A172 (cell line): ENCODE data around the gene CER1. TPM values are rescaled to one million over a fixed set of nuclear protein-coding genes. Genes with fewer than 3 reads are reported as not detected.
"Not testable (repeated sequence)": the region's sequence is repeated elsewhere in the genome, so short reads cannot be mapped to it uniquely, and the experiment has no call there.

ENCODE experiments used
- DNase-seq: peaks from one replicate; pipeline ENCODE4 v3.0.0-alpha.2; 2015; ENCODE audit warnings: low spot score
- total RNA-seq: library from RNA; depleted of rRNA; stranded (reverse); fragments of >200 nt; shearing (Covaris generic); gene quantifications from 2 replicates; pipeline ENCODE4 v1.2.3, GENCODE V29; 2014

CER1 gene
- total RNA-seq, 1 experiment from 2014 or later, result not detected

- DNase-seq, result no peak
Measured at GRCh38 chr9:14715102-14715501, 7.4 kb downstream of the CER1 start.

GRCh38 chr9:14713187-14713767 lies 9.3 kb downstream of the CER1 start:
- no peak for DNase-seq

GRCh38 chr9:14710804-14711203 lies 11.7 kb downstream of the CER1 start:
- DNase-seq, result no peak

GRCh38 chr9:14706530-14707140 lies 15.9 kb downstream of the CER1 start:
- no peak for DNase-seq

GRCh38 chr9:14705079-14705478 lies 17.5 kb downstream of the CER1 start:
- DNase-seq, result no peak

GRCh38 chr9:14704281-14704680 lies 18.3 kb downstream of the CER1 start:
- no peak for DNase-seq

GRCh38 chr9:14702200-14702720 lies 20.3 kb downstream of the CER1 start:
- no peak for DNase-seq

- DNase-seq, result peak; percentile 11
Measured at GRCh38 chr9:14693251-14693861, 29.2 kb downstream of the CER1 start, which contains the start of gene ZDHHC21. Gene ZDHHC21 (minus strand): TSS chr9:14693432. CDS start chr9:14674340, 19,092 bp downstream.

GRCh38 chr9:14692470-14693250 lies 29.9 kb downstream of the CER1 start:
- peak; percentile 13 for DNase-seq

- DNase-seq, result no peak
Measured at GRCh38 chr9:14690948-14691730, 31.4 kb downstream of the CER1 start.

- DNase-seq, result peak; percentile 72
Measured at GRCh38 chr9:14687042-14687719, 35.4 kb downstream of the CER1 start.

- no peak for DNase-seq
Measured at GRCh38 chr9:14686168-14686567, 36.4 kb downstream of the CER1 start.

- not testable (repeated sequence) for DNase-seq
Measured at GRCh38 chr9:14682616-14683015, 39.9 kb downstream of the CER1 start.

- no peak for DNase-seq
Measured at GRCh38 chr9:14678776-14679175, 43.8 kb downstream of the CER1 start.

GRCh38 chr9:14677872-14678271 lies 44.7 kb downstream of the CER1 start:
- no peak for DNase-seq

- DNase-seq, result no peak
Measured at GRCh38 chr9:14677396-14677795, 45.1 kb downstream of the CER1 start.

- DNase-seq, result no peak
Measured at GRCh38 chr9:14674630-14675029, 47.9 kb downstream of the CER1 start.

- DNase-seq, result no peak
Measured at GRCh38 chr9:14671377-14671776, 51.2 kb downstream of the CER1 start.

GRCh38 chr9:14670718-14671117 lies 51.8 kb downstream of the CER1 start:
- DNase-seq, result peak; percentile 19
